K562 (cell line): ENCODE data around the gene RECQL5. TPM values are rescaled to one million over a fixed set of nuclear protein-coding genes. Genes with fewer than 3 reads are reported as not detected.

Experiments used
- BACH1 ChIP-seq: fragments of 200-800 bp; sonication (Bioruptor generic); IDR thresholded peaks from 2 replicates; pipeline ENCODE4 v1.6.1; 2016; ENCODE audit warnings: missing genetic modification characterization, missing compliant biosample characterization
- CREB1 ChIP-seq, 2 experiments: sonication (generic) in 1 of 2; formaldehyde crosslinking in 1 of 2; IDR thresholded peaks; 2 replicates each; pipeline versions ENCODE4 v1.6.1 to v1.8.0; 2012 to 2022; ENCODE audit warnings: inconsistent platforms in 1 of 2, mild to moderate bottlenecking in 1 of 2, missing genetic modification reagents in 1 of 2, moderate library complexity in 1 of 2
- CREM ChIP-seq: IDR thresholded peaks from 2 replicates; pipeline ENCODE4 v1.6.1; 2014; ENCODE audit warnings: antibody characterized with exemption, low read depth
- FUS ChIP-seq: fragments of 200-400 bp; formaldehyde crosslinking; optimal IDR thresholded peaks from 2 replicates; pipeline ENCODE3; 2017; ENCODE audit warnings: low read depth, low read length
- MEF2D ChIP-seq: conservative IDR thresholded peaks from 2 replicates; pipeline ENCODE4 v1.6.1; 2016; ENCODE audit warnings: low read depth, missing genetic modification characterization, missing compliant biosample characterization
- polyA plus RNA-seq, 8 experiments: library from polyadenylated mRNA; depleted of rRNA in 4 of 8; stranded (reverse) in 5 of 8; unstranded in 3 of 8; fragments of >200 nt; fragmentation: Nextera tagmentation in 2 of 8; fragmentation: Illumina TruSeq in 1 of 8; extraction: Ambion mirVana in 2 of 8; extraction: Trizol in 1 of 8; gene quantifications; 2 replicates each; pipeline versions ENCODE4 v1.2.1 to v1.2.3, GENCODE V29; 2011 to 2014; ENCODE audit warnings: inconsistent platforms in 1 of 8, missing spikeins in 1 of 8
- total RNA-seq, 7 experiments: library from RNA; depleted of rRNA in 6 of 7; stranded (reverse); fragments of >200 nt in 6 of 7; fragmentation: Illumina TruSeq in 2 of 7; extraction: Trizol in 2 of 7; gene quantifications; 2 replicates each; pipeline versions ENCODE4 v1.2.1 to v1.2.3, GENCODE V29; 2011 to 2021; ENCODE audit warnings: low replicate concordance in 1 of 7
- TF ChIP-seq, protein P1 (sequence below): fragments of 450-650 bp; formaldehyde crosslinking; conservative IDR thresholded peaks from 2 replicates; pipeline ENCODE4 v1.4.0; 2022; ENCODE audit warnings: mild to moderate bottlenecking, missing genetic modification characterization
- TF ChIP-seq, protein P2 (sequence below): sonication (generic); formaldehyde crosslinking; IDR thresholded peaks from 2 replicates; pipeline ENCODE4 v1.8.0; 2022; ENCODE audit warnings: mild to moderate bottlenecking, missing genetic modification reagents

Gene RECQL5
- total and polyA plus RNA-seq, 9 of the 15 experiments (the other 6 are each of a cell fraction or from before 2014, with no cell fraction given), result 4.1 to 34.8 (median 16.4) TPM

DNA sequence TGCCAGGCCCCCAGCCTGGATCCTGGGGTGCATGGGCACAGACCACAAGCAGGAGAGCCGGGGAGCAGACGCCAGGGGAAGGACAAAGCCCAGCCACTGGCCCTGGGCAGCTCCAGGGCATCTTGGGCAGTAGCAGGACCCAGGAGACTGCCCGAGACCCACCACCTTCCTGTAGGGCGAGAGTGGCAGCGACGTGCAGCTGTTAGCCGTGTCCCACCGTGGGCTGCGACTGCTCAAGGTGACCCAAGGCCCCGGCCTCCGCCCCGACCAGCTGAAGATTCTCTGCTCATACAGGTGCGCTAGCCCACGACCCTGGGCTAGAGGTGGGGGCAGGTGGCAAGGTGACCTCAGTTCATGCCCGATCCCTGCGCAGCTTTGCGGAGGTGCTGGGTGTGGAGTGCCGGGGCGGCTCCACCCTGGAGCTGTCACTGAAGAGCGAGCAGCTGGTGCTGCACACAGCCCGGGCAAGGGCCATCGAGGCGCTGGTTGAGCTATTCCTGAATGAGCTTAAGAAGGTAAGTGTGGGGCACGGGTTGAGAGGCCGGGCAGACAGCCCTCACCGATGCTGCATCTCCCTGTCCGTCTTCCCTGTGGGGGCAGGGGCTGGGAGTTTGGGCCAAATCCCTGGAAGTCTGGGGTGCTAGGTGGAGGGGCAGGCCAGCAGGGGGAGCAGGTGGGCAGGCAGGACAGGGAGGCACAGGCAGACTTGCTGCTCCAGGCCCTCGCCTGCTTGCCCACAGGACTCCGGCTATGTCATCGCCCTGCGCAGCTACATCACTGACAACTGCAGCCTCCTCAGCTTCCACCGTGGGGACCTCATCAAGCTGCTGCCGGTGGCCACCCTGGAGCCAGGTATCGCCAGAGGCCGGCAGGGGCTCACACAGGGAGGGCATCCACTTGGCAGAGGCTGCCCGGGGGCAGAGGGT is 47.2 kb downstream of the RECQL5 start (continued):
- TF ChIP-seq MEF2D (tag) (no peak), CREB1 (IDR thresholded peaks at IDR 0.05) (peak; percentile 77; the same call in 1 of the 2 replicates), CREB1 (CRISPR knock-in tag; IDR thresholded peaks at IDR 0.05) (peak; percentile 79), BACH1 (tag) (no peak), FUS (no peak), CREM (peak; percentile 77)
- TF ChIP-seq, protein P1, sequence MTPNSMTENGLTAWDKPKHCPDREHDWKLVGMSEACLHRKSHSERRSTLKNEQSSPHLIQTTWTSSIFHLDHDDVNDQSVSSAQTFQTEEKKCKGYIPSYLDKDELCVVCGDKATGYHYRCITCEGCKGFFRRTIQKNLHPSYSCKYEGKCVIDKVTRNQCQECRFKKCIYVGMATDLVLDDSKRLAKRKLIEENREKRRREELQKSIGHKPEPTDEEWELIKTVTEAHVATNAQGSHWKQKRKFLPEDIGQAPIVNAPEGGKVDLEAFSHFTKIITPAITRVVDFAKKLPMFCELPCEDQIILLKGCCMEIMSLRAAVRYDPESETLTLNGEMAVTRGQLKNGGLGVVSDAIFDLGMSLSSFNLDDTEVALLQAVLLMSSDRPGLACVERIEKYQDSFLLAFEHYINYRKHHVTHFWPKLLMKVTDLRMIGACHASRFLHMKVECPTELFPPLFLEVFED (CRISPR knock-in tag), result no peak
- TF ChIP-seq, protein P2, sequence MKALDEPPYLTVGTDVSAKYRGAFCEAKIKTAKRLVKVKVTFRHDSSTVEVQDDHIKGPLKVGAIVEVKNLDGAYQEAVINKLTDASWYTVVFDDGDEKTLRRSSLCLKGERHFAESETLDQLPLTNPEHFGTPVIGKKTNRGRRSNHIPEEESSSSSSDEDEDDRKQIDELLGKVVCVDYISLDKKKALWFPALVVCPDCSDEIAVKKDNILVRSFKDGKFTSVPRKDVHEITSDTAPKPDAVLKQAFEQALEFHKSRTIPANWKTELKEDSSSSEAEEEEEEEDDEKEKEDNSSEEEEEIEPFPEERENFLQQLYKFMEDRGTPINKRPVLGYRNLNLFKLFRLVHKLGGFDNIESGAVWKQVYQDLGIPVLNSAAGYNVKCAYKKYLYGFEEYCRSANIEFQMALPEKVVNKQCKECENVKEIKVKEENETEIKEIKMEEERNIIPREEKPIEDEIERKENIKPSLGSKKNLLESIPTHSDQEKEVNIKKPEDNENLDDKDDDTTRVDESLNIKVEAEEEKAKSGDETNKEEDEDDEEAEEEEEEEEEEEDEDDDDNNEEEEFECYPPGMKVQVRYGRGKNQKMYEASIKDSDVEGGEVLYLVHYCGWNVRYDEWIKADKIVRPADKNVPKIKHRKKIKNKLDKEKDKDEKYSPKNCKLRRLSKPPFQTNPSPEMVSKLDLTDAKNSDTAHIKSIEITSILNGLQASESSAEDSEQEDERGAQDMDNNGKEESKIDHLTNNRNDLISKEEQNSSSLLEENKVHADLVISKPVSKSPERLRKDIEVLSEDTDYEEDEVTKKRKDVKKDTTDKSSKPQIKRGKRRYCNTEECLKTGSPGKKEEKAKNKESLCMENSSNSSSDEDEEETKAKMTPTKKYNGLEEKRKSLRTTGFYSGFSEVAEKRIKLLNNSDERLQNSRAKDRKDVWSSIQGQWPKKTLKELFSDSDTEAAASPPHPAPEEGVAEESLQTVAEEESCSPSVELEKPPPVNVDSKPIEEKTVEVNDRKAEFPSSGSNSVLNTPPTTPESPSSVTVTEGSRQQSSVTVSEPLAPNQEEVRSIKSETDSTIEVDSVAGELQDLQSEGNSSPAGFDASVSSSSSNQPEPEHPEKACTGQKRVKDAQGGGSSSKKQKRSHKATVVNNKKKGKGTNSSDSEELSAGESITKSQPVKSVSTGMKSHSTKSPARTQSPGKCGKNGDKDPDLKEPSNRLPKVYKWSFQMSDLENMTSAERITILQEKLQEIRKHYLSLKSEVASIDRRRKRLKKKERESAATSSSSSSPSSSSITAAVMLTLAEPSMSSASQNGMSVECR, result peak; percentile 46; the same call in 1 of the 2 replicates
